HG02623 (cell line): ENCODE results near the gene SH3TC1.

Source experiments
- ATAC-seq: cut with Tn5 transposase; IDR thresholded peaks from one replicate; pipeline ENCODE4 v1.9.1; 2021; ENCODE audit warnings: moderate library complexity; ENCODE audit not compliant: unreplicated experiment

SH3TC1 gene

DNA sequence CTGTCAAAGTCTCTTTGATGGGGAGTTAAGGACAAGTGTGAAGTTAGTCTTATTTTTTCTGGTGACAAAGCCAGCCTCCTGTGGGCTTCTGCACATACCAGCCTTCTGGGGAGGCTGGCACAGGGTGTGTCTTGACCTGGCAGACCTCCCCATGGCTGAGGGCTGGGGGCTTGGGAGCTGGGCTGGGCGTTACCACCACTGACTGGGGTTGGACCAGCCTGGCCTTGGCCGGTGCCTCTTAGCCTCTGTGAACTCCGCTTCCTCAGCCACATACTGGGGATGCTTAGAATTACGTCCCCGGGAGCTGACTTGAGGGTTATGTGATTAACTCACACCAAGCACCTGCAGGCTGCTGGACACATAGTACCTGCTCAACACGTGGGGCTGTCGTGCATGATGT, 14.0 kb downstream of the SH3TC1 start:
- no peak for ATAC-seq

DNA sequence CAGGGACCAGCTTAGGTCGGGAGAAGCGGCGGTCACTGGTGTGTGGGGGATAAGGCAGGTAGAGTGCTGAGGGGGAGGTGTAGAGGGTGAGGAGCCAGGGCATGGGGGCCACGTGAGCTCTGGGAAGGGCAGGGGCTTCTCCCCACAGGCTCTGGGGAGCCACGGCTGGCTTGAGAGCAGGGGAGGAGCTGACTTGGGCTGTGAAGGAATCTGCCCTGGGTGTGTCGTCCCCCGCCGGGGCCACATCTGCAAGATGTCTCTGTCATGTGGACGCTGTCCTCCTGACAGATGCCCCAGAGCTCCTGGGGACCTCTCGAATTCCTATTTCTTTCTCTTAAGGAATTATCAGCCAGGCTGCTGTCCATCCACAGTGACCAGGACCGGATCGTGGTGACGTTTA, 15.0 kb downstream of the SH3TC1 start:
- no peak for ATAC-seq

DNA sequence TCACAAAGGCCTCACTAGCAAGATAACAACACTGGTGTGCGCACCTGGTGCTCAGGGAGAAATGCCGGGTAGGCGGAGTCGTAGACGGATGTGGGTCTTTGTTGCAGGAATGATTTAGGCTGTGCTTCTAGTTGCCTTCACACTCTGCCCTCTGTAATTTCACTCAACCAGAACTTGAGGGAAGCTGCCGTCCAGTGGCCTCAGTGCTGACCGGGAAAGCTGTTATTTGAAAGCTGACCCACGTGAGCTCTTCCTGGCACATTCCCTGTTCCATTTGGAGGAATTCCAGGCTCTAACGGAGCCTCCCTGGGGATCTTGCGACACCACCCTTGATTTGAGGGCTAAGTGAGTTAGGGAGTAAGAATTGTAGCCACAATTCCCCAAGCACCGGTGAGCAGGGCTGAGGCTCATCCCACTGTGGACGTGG, 15.9 kb downstream of the SH3TC1 start:
- no peak for ATAC-seq

DNA sequence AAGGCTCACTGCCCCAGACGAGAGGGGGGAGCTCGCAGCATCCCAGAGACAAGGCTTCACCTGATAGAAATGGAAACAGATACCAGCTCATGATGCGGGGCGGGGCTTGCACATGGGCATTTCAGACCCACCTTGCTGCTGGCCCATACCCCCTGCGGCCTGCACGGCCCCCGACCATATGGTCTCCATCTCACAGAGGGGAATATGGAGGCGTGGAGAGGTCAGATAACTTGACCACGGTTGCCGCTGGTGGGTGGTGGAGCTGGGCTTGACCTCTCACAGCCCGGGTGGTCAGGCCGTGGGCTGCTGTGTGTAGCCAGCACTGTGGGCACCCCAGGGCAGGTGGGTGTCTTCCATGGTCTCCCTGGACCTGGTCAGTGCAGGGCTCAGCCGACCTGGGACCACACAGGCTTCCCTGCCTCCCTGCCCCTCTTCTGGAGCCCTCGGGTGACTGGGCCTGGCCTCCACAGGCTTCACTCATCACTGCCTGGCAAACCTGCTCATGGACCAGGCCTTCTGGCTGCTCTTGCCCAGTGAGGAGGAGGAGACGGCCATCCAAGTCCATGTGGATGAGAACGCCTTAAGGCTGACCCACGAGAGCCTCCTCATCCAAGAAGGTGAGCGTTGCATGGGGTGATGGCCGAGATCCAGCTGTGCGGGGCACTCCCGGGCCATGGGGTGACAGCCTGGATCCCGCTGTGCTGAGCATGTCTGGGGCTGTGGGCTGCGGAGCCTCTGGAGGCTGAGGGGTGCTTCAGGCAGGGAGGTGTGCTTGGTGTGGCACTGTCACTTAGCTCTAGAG, 16.8 kb downstream of the SH3TC1 start:
- ATAC-seq = no peak

DNA sequence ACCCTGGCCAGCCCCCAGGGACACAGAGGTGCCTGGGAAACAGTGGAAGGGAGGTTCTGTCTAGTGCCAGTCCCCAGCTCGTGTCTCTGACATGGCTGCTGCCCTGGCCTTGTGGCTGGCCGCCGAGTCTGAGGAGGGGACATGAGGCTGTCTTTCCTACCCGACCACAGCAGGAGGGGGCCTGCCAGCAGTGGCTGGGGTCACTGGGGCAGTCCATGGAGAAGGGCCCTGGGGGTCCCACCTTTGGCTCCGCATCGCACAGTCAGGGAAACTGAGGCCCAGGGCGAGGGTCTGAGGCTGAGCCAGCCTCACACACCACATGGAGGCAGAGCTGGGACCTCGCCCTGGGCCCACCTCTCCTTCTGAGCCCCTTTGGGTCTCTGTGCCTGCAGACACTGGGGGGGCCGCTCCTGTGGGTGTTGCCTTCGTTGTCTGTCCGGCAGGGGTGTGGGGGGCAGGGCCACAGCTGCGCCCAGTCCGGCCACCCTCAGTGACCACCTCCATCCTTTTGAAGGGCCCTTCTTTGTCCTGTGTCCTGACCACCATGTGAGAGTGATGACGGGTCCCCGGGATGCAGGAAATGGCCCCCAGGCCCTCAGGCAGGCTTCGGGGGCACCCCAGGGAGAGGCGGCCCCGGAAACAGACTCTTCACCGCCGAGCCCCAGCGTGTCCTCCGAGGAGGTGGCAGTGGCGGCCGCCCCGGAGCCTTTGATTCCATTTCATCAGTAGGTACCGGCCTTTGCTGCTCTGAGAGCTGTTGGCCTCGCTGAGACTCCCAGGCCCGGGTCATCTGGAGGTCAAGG, 17.6 kb downstream of the SH3TC1 start:
- ATAC-seq = no peak

DNA sequence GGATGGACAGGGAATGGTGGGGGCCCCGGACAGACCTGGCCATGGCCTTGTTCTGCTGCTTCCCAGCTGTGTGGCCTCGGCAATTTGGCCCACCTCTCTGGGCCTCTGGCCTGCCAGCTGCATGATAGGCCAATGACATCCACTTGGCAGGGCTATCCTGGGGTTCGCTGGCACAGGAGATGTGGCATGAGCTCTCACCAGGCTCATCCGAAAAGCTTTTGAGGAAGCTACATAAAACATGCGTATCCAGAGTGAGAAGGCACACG, 18.1 kb downstream of the SH3TC1 start:
- ATAC-seq = no peak

DNA sequence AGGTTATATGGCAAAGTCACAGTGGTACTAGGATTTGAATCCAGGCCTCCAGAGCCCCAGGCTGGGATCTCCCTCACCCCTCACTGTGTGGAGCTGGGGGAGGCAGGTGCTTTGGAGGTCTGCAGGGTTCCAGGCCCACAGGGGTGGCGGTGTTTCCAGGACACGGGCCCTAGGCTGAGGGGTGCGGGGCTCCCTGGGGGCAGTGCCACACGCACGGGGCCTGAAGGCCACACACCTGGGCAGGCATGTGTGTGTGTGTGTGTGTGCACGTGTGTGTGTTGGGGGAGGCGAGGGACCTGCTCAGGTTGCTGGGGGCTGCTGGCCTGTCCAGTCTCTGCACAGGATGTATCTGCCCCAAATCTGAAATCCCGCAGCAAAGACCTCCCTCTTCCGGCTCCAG, 18.8 kb downstream of the SH3TC1 start:
- ATAC-seq = no peak

DNA sequence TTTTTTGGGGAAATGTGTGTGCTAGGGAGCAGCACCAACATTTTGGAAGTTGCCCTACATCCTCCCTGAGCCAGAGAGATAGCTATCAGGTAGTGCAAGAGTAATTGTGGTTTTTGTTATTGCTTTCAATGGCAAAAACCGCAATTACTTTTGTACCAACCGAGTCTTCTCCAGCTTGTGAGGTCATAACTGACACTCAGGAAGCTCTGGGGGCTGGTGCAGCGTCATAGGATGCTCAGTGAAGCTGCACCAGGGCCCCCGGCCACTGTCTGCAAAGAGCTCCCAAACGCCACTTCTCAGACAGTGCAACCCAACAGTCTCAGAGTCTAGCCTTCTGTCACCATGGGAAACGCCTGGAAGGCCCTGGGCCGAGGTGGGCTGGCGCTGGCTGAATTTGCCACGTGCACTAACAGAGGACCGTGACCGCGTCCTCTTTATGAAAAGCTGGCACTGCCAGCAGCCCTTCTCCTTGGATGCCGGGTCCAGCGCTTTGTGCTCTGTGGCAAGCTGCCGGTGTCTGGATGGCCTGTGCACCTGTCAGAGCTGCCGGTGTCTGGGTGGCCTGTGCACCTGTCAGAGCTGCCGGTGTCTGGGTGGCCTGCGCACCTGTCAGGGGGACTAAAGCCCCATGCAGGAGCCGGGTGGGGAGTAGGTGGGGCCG, 19.4 kb downstream of the SH3TC1 start:
- ATAC-seq = no peak

DNA sequence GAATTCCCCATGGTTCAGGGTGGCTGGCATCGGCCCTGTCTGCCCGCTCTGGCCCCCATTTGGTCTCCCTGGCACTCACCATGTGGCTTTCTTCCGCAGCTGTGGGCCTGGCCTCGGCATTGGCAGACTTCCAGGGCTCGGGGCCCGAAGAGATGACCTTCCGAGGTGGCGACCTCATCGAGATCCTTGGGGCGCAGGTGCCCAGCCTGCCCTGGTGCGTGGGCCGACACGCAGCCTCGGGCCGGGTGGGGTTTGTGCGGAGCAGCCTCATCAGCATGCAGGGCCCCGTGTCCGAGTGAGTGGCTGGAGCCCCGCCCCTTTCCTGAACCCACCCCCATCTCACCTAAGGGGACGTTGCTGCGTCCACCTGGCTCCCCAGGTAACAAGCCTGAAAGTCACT, 20.1 kb downstream of the SH3TC1 start:
- no peak for ATAC-seq

DNA sequence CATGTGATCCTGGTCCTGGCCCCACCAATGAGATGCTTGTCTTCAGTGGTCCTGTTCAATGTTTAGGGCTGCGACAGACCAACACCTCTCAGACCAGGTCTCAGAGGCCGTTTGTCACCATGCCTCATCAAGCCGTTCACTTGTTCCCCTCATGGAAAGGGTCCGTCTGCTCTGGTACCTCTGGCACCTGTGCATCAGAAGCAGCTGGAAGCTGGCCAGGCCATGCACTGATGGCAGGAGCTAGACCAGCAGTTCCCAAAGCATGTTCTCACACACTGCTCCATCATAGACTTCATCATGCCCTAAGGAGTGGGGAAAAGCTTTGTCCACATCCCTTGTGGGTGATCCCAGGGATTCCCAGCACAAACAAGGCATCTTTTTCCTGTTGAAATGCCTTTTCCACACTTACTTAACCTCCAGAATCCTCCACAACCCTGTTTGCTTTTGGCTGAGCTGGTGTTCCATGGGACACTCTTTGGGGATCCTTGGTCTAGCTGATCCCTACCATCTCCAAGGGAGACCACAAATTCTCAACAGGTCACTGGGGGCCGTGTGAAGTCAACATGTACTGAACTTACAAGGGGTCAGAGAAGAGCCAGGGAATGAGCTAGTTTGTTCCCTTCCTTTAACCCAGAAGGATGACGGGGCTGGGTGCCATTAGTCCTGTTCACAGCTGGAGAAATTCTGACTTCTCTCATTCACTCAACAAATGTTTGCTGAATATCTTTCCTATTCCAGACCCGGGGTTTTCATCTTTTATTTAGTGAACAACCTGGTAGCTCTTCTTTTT, 21.8 kb downstream of the SH3TC1 start:
- no peak for ATAC-seq

DNA sequence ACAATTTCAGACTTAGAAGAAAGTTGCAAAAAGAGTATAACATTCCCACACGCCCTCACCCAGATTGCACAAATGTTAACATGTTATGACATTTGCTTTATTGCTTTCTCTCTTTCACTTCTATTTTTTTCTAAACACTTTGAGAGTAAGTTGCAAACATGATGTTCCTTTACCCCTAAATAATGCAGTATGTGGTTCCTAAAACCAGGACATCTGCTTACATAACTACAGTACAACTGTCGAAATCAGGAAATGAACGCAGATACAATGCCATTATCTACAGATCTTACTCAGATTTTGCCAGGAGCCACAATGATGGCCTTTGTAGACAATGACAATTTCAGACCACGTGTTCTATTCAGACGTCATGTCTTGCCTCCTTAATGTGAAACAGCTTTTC, 22.4 kb downstream of the SH3TC1 start:
- ATAC-seq = no peak

DNA sequence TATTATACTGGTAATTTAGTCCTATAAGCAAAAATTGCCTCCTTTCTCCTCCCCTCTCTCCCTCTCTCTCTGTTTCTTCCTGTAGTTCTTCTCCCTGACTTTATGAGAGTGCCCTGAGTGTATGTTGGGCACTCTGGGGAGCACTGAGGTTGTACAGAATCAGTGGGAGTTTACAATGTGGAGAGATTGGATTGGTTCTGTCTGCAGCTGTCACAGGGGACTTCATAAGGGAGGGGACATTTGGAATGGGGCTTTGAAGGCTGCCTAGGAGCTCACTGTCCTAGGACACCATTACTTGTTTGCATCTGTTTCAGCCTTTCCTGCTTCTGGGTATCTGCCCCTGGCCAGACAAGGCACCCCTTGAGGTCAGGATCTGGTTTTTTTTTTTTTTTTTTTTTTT, 22.9 kb downstream of the SH3TC1 start:
- ATAC-seq = no peak

DNA sequence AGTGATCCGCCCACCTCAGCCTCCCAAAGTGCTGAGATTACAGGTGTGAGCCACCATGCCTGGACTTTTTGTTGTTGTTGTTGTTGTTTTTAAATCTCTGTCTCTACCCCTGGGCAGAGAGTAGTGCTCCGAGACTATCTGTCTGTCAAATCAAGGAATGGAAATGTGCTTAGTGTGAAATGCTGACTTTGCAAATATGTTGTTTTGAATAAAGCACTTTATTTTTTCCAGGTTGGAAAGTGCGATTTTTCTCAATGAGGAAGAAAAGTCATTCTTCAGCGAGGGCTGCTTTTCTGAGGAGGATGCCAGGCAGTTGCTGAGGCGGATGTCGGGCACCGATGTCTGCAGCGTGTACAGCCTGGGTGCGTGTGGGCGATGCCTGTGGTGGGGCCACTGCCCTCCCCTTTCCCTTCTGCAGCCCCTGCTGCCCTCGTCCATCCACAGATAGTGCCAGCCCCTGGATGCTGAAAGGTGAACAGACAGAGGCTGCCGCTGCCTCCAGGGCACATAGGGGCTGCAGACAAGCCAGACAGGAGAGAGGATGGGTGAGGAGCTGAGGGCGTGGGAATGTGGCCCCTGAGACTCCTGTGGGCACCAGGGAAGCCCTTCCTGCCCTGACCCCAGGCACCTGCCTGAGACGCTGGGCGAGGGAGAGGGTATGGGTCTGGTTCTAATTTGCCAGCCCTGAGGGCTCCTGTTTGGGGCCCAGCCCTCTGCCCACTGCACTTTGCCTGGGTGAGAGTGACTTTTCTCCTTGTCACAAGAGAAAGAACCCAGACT, 23.7 kb downstream of the SH3TC1 start:
- no peak for ATAC-seq

DNA sequence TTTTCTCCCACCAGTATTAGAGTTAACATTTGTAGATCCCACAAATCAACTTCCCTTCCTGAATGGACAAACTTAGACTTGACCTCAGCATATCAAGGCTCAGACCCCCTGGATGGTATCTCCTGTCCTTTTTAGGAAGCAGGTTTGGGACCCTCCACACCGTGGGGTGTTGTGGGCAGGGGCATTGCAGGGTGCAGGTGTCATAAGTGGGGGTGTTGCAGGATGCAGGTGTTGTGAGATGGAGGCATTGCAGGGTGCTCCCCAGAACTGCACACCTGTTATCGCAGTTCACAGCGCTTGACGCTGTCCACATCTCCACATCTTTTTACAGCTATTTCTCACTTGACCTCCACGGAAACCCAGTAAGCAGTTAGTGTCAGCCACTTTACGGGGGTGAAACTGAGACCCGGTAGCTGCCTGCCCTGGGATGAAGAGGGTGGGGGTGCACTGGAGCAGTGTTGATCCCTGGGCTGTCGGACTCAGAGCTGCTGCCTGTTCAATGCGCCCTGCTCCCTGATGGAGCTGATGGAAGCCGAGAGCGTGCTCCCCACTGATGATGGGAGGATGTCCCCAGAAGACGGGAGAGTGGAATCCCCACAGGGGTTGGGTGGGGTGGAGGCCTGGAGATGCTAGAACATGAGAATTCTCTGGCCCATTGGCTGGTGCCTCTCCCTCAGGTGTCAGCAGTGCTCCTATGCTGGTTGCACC, 25.3 kb downstream of the SH3TC1 start:
- ATAC-seq = no peak

DNA sequence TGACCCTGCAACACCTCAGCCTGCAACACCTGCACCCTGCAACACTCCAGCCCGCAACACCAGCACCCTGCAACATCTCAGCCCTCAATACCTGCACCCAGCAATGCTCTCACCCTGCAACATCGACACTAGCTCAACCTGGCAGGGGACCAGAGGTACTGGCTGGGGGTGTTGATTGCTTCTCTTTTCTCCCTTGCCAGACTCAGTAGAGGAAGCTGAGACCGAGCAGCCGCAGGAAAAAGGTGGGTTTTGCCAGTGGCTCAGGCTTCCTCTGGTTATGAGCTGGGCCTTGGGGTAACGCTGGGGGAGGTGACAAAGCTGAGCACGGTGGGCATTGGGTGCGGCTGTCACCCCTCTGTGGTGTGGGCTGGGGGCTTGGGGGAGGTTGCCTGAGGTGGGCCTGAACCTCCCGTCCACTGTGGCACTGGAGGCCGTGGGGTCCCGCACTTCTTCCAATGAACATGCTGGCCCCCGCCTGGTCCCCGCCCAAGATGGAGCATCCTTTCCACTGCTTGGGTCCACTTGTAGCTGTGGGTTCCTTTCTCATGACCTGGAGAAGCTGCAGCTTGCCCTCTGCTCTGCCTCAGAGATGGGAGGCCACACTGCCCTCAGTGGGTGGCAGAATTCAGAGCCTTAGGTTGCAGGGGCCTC, 26.0 kb downstream of the SH3TC1 start:
- ATAC-seq = no peak

DNA sequence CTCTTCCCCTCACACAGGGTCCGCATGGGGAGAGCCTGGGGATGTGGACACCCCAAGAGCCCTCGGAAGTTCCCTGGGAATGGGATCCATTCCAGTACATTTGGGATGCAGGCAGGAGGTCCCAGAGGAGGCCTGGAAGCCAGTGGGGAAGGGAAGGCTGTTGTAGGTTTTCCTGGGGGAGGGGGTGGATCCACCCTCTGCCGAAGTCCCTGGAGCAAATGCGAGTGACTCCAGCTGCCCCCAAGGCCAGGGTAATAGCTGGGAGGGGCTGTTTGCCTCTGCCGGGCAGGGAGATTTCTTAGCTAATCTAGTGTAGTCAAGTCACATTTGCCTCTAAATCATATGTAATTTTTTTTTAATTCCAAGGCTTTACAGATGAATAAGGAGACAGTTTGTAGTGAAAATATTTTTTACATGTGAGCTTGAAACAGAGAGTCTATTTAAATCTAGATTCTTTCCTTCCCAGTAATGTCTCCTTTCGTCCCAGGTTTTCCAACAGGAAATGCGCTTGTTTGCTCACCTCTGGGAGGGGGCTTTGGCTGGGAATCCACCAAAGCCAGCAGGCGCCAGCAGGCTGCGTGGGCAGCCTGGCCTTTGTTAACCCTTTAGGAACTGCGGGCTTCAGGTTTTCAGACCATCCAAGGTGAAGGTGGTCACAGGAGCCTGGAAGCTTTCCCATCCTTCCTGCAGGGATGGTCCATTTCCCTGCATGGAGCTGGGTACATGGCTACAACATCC, 26.8 kb downstream of the SH3TC1 start:
- no peak for ATAC-seq

DNA sequence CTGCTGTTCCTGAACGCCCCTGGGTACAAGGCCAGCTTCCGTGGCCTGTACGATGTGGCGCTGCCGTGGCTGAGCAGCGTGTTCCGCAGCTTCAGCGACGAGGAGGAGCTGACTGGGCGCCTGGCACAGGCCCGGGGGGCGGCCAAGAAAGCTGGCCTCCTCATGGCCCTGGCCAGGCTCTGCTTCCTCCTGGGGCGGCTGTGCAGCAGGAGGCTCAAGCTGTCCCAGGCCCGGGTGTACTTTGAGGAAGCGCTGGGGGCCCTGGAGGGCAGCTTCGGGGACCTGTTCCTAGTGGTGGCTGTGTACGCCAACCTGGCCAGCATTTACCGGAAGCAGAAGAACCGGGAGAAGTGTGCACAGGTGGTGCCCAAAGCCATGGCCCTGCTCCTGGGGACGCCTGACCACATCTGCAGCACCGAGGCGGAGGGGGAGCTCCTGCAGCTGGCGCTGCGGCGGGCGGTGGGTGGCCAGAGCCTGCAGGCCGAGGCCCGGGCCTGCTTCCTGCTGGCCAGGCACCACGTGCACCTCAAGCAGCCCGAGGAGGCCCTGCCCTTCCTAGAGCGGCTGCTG, 28.2 kb downstream of the SH3TC1 start:
- no peak for ATAC-seq

DNA sequence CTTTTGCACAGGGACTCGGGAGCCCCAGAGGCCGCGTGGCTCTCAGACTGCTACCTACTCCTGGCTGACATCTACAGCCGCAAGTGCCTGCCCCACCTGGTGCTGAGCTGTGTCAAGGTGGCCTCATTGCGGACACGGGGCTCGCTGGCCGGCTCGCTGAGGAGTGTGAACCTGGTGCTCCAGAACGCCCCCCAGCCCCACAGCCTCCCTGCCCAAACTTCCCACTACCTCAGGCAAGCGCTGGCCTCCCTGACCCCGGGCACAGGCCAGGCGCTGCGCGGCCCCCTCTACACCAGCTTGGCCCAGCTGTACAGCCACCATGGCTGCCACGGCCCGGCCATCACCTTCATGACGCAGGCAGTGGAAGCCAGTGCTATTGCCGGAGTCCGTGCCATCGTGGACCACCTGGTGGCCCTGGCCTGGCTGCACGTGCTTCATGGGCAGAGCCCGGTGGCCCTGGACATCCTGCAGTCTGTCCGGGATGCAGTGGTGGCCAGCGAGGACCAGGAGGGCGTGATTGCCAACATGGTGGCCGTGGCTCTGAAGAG, 28.8 kb downstream of the SH3TC1 start:
- ATAC-seq = no peak
